SK-N-SH (cell line): ENCODE data around the gene OR6B2. TPM values are rescaled to one million over a fixed set of nuclear protein-coding genes. Genes with fewer than 3 reads are reported as not detected.

ENCODE experiments used
- CTCF ChIA-PET: fragments of 300-600, 350-600 bp; formaldehyde crosslinking; extraction: SDS; loops from one replicate; lab custom pipeline; 2021; lab: Yijun Ruan, JAX
- POLR2A ChIA-PET: fragments of 350-600 bp; sonication (Branson Sonifier 250); formaldehyde crosslinking; extraction: SDS; loops from one replicate; lab custom pipeline; 2020; ENCODE audit warnings: antibody characterized with exemption, inconsistent platforms; lab: Yijun Ruan, JAX
- DNase-seq: peaks from one replicate; pipeline ENCODE4 v3.0.0; 2012
- H2AFZ ChIP-seq: fragments of 200-600 bp; sonication (generic); 2 replicates; pipeline ENCODE4 v1.8.1; 2016; ENCODE audit warnings: antibody characterized with exemption, mild to moderate bottlenecking, low read depth
- H3F3A ChIP-seq: fragments of 200-600 bp; sonication (generic); replicated peaks from 2 replicates; pipeline ENCODE3; 2016; ENCODE audit warnings: antibody characterized with exemption, mild to moderate bottlenecking; ENCODE audit not compliant: insufficient read depth
- H3K27ac ChIP-seq, 2 experiments: fragments of 200-500 bp in 1 of 2; fragments of 200-600 bp in 1 of 2; sonication (Bioruptor generic) in 1 of 2; sonication (generic), shearing (Covaris generic) in 1 of 2; 2 replicates each; pipeline versions ENCODE4 v1.5.1 to v1.6.1; 2014 to 2016; ENCODE audit warnings: low read depth in 2 of 2, inconsistent platforms in 1 of 2, low read length in 1 of 2, mild to moderate bottlenecking in 1 of 2, mixed read lengths in 1 of 2
- H3K27me3 ChIP-seq: fragments of 200-600 bp; sonication (generic), shearing (Covaris generic); 2 replicates; pipeline ENCODE4 v1.6.1; 2016; ENCODE audit warnings: mixed run types; ENCODE audit not compliant: insufficient read depth
- H3K36me3 ChIP-seq, 2 experiments: fragments of 200-500 bp in 1 of 2; fragments of 200-600 bp in 1 of 2; sonication (Bioruptor generic) in 1 of 2; sonication (generic) in 1 of 2; replicated peaks in 1 of 2; 2 replicates each; pipeline versions ENCODE3 to v1.5.1; 2014 to 2016; ENCODE audit warnings: low read length in 1 of 2, mild to moderate bottlenecking in 1 of 2; ENCODE audit not compliant: insufficient read depth in 2 of 2, control insufficient read depth in 1 of 2
- H3K4me1 ChIP-seq, 2 experiments: fragments of 200-500 bp in 1 of 2; fragments of 200-600 bp in 1 of 2; sonication (Bioruptor generic) in 1 of 2; sonication (generic), shearing (Covaris generic) in 1 of 2; 2 replicates each; pipeline versions ENCODE4 v1.5.1 to v1.6.1; 2014 to 2016; ENCODE audit warnings: low read depth in 1 of 2, low read length in 1 of 2, mixed run types in 1 of 2; ENCODE audit not compliant: insufficient read depth in 2 of 2, control insufficient read depth in 1 of 2
- H3K4me2 ChIP-seq: fragments of 200-600 bp; sonication (generic), shearing (Covaris generic); 2 replicates; pipeline ENCODE4 v1.6.1; 2017; ENCODE audit warnings: mixed run types
- H3K4me3 ChIP-seq, 2 experiments: fragments of 200-500 bp in 1 of 2; fragments of 200-600 bp in 1 of 2; sonication (Bioruptor generic) in 1 of 2; sonication (generic), shearing (Covaris generic) in 1 of 2; 2 replicates each; pipeline versions ENCODE4 v1.5.1 to v1.8.1; 2014 to 2016; ENCODE audit warnings: low read depth in 2 of 2, inconsistent platforms in 1 of 2, low read length in 1 of 2, mild to moderate bottlenecking in 1 of 2, mixed read lengths in 1 of 2, moderate library complexity in 1 of 2
- H3K79me2 ChIP-seq: fragments of 200-600 bp; sonication (generic); 2 replicates; pipeline ENCODE4 v1.8.1; 2017; ENCODE audit warnings: mild to moderate bottlenecking; ENCODE audit not compliant: insufficient read depth
- H3K9ac ChIP-seq: fragments of 200-600 bp; sonication (generic); 2 replicates; pipeline ENCODE4 v1.6.1; 2017; ENCODE audit warnings: mixed run types
- H3K9me2 ChIP-seq: fragments of 200-600 bp; sonication (generic); 2 replicates; pipeline ENCODE4 v1.6.1; 2017; ENCODE audit warnings: mixed run types
- H3K9me3 ChIP-seq: fragments of 200-600 bp; sonication (generic); 2 replicates; pipeline ENCODE4 v1.6.1; 2017; ENCODE audit warnings: mixed run types, mild to moderate bottlenecking, moderate library complexity
- H4K20me1 ChIP-seq: fragments of 200-600 bp; sonication (generic); 2 replicates; pipeline ENCODE4 v1.6.1; 2017; ENCODE audit warnings: mild to moderate bottlenecking, mixed run types; ENCODE audit not compliant: insufficient read depth
- CHD2 ChIP-seq: fragments of 150-350 bp; IDR thresholded peaks from 2 replicates; pipeline ENCODE4 v1.6.1; 2018; ENCODE audit warnings: low read length; ENCODE audit not compliant: partially characterized antibody
- EP300 ChIP-seq, 2 experiments: IDR thresholded peaks; 2 replicates each; pipeline versions ENCODE4 v1.4.0 to v1.6.1; 2012; ENCODE audit warnings: borderline replicate concordance in 1 of 2, low read depth in 1 of 2, low read length in 1 of 2
- FOSL2 ChIP-seq: IDR thresholded peaks from 2 replicates; pipeline ENCODE4 v1.4.0; 2012; ENCODE audit warnings: low read depth, mild to moderate bottlenecking, moderate library complexity, borderline replicate concordance
- GATA2 ChIP-seq: sonication (generic); formaldehyde crosslinking; IDR thresholded peaks from 2 replicates; pipeline ENCODE4 v1.5.0; 2020; ENCODE audit warnings: mild to moderate bottlenecking, missing genetic modification reagents
- MEF2A ChIP-seq: IDR thresholded peaks from 2 replicates; pipeline ENCODE4 v1.4.0; 2012; ENCODE audit warnings: low read depth, borderline replicate concordance
- NRF1 ChIP-seq: IDR thresholded peaks from 2 replicates; pipeline ENCODE4 v1.6.1; 2012; ENCODE audit warnings: low read depth, mild to moderate bottlenecking, low read length
- POLR2AphosphoS5 ChIP-seq: IDR thresholded peaks from 2 replicates; pipeline ENCODE4 v1.6.1; 2012; ENCODE audit warnings: low read depth, low read length
- RCOR1 ChIP-seq: fragments of 150-350 bp; IDR thresholded peaks from 2 replicates; pipeline ENCODE4 v1.6.1; 2017; ENCODE audit warnings: antibody characterized with exemption, low read length
- RFX5 ChIP-seq: IDR thresholded peaks from 2 replicates; pipeline ENCODE4 v1.6.1; 2012; ENCODE audit warnings: mild to moderate bottlenecking, improper control_type of control experiment, low read length
- SMC3 ChIP-seq: IDR thresholded peaks from 2 replicates; pipeline ENCODE4 v1.6.1; 2012; ENCODE audit warnings: low read depth, low read length, improper control_type of control experiment
- TAF1 ChIP-seq: IDR thresholded peaks from 2 replicates; pipeline ENCODE4 v1.6.1; 2012; ENCODE audit warnings: low read depth, mild to moderate bottlenecking, low read length, moderate library complexity, borderline replicate concordance
- TCF12 ChIP-seq: IDR thresholded peaks from 2 replicates; pipeline ENCODE4 v1.4.0; 2012
- YY1 ChIP-seq: IDR thresholded peaks from 2 replicates; pipeline ENCODE4 v1.4.0; 2012; ENCODE audit warnings: low read depth, mild to moderate bottlenecking
- WGBS: methylation state at CpG from one replicate; pipeline ENCODE4 v1.1.6; 2017; ENCODE audit warnings: low lambda C conversion rate; 5-methylcytosine and 5-hydroxymethylcytosine counted together
- polyA plus RNA-seq, 3 experiments: library from polyadenylated mRNA; depleted of rRNA; stranded (reverse); fragments of >200 nt; gene quantifications; 2 replicates each; pipeline ENCODE4 v1.2.3, GENCODE V29; 2012
- TF ChIP-seq, protein P1 (sequence below): IDR thresholded peaks from 2 replicates; pipeline ENCODE4 v1.4.0; 2012; ENCODE audit warnings: low read depth, borderline replicate concordance
- TF ChIP-seq, protein P2 (sequence below): IDR thresholded peaks from 2 replicates; pipeline ENCODE4 v1.4.0; 2012; ENCODE audit warnings: low read depth, borderline replicate concordance

OR6B2 gene
- polyA plus RNA-seq, 1 of the 3 experiments (the other 2 are of a cell fraction): not detected

DNA sequence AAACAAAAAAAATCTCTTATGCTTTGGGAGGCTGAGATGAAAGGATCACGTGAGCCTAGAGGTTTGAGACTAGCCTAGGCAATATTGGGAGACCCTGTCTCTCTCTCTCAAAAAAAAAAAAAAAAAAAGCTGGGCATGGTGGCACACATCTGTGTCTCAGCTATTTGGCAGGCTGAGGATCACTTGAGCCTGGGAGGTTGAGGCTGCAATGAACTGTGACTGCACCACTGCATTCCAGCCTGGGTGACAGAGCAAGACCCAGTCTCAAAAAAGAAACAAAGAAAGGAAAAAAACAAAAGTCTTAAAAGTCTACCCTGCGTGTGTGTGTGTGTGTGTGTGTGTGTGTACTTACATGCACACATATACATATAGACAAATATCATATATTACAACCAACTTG is 48.4 kb upstream of the OR6B2 start (continued):
- TF ChIP-seq, protein P1, sequence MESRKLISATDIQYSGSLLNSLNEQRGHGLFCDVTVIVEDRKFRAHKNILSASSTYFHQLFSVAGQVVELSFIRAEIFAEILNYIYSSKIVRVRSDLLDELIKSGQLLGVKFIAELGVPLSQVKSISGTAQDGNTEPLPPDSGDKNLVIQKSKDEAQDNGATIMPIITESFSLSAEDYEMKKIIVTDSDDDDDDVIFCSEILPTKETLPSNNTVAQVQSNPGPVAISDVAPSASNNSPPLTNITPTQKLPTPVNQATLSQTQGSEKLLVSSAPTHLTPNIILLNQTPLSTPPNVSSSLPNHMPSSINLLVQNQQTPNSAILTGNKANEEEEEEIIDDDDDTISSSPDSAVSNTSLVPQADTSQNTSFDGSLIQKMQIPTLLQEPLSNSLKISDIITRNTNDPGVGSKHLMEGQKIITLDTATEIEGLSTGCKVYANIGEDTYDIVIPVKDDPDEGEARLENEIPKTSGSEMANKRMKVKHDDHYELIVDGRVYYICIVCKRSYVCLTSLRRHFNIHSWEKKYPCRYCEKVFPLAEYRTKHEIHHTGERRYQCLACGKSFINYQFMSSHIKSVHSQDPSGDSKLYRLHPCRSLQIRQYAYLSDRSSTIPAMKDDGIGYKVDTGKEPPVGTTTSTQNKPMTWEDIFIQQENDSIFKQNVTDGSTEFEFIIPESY: no peak
- no peak for TF ChIP-seq MEF2A

DNA sequence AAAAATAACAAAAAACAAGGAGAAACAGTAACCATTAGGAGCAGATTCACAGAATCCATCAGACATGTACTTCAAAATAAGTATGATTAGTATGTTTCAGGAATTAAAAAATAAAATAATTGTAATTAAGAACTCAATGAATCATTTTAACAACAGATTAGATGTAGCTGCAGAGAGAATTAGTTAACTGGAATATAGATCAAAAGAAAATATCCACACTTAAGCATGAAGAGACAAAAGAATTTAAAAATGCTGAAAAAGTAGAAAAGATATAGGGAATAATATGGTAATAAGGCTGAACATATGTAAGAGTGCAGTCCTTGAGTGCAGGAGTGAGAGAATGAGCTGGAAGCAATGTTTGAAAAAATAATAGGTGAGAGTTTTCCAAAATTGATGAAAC is 47.2 kb upstream of the OR6B2 start:
- Histone ChIP-seq H3K36me3 (no peaks in the 10 kb centered on the region), H3K9ac (no peak overlapping the region), H3K9me3 (peaks cover 3% of the 10 kb centered on the region), H2AFZ (no peak overlapping the region), H3K27ac (no peak overlapping the region), H3K9me2 (no peaks in the 10 kb centered on the region), H3K79me2 (no peaks in the 10 kb centered on the region), H3K4me2 (no peak overlapping the region), H3K27me3 (no peaks in the 10 kb centered on the region), H3K4me3 (no peak overlapping the region), H4K20me1 (no peaks in the 10 kb centered on the region), H3F3A (no peaks in the 10 kb centered on the region), H3K4me1 (no peaks in the 10 kb centered on the region; a peak in 1 of 4 replicates)
- CTCF ChIA-PET: interaction anchor here (0.6 kb wide), 1 partner anchor 25 kb away, joined by 3 read pairs; no protein-coding TSS in a partner anchor
- DNase-seq: no peak
- TF ChIP-seq, protein P2, sequence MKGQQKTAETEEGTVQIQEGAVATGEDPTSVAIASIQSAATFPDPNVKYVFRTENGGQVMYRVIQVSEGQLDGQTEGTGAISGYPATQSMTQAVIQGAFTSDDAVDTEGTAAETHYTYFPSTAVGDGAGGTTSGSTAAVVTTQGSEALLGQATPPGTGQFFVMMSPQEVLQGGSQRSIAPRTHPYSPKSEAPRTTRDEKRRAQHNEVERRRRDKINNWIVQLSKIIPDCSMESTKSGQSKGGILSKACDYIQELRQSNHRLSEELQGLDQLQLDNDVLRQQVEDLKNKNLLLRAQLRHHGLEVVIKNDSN: no peak
- no peak for TF ChIP-seq SMC3
- no peak for TF ChIP-seq TCF12
- no peak for TF ChIP-seq TAF1
- TF ChIP-seq RCOR1: no peak
- no peak for TF ChIP-seq POLR2AphosphoS5
- TF ChIP-seq CHD2: no peak
- TF ChIP-seq RFX5: no peak
- no peak for TF ChIP-seq FOSL2
- TF ChIP-seq NRF1: no peak
- no peak for TF ChIP-seq MEF2A
- no peak for TF ChIP-seq YY1
- POLR2A ChIA-PET: no interaction called here

DNA sequence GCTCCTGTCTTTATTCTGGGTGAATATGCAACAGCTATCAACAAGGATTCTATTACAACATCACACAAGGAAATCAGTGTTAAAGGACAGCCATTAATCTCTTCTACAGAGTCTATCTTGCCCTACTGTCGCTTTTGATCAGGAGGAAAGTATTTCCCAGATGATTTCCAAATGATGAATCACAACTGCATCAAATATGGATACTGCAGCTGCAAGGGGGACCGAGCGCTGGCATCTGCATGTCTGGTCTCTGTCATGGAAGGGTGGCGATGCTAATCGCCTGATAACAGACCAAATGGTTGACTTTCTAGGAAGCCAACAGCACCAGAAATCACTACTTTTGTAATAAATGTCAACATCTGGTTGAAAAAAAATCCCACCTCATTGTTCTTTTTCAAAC is 44.3 kb upstream of the OR6B2 start:
- WGBS: 2% methylated on average over 4 of the region's 5 CpGs
- Histone ChIP-seq H3K27ac (no peak overlapping the region), H2AFZ (no peak overlapping the region), H4K20me1 (no peaks in the 10 kb centered on the region), H3K9me2 (no peaks in the 10 kb centered on the region), H3K27me3 (no peaks in the 10 kb centered on the region), H3K4me1 (no peaks in the 10 kb centered on the region; a peak in 1 of 4 replicates), H3K4me3 (no peak overlapping the region), H3K4me2 (no peak overlapping the region), H3F3A (no peaks in the 10 kb centered on the region), H3K9ac (no peak overlapping the region), H3K79me2 (no peaks in the 10 kb centered on the region), H3K9me3 (peaks cover 3% of the 10 kb centered on the region), H3K36me3 (no peaks in the 10 kb centered on the region)
- TF ChIP-seq YY1 (no peak), EP300 (IDR thresholded peaks at IDR 0.05; ENCODE audit: borderline replicate concordance in 1 of 2, low read depth in 1 of 2, low read length in 1 of 2) (peak in 1 of 2 experiments; percentile 63; a peak in 2 of 4 replicates), GATA2 (CRISPR knock-in tag) (peak; percentile 78)
- TF ChIP-seq, protein P2: no peak
- no peak for DNase-seq
- ChIA-PET POLR2A (no interaction called here), CTCF (interaction anchor here (0.9 to 3.6 kb wide), 9 partner anchors 8 to 944 kb away, joined by 3 to 16 read pairs (median 3); no protein-coding TSS in a partner anchor)
